GM21381 (cell line): ENCODE measurements around the gene ETV3.
"Not testable (repeated sequence)": the region's sequence is repeated elsewhere in the genome, so short reads cannot be mapped to it uniquely, and the experiment has no call there.

Source experiments
- ATAC-seq: cut with Tn5 transposase; IDR thresholded peaks from one replicate; pipeline ENCODE4 v1.9.1; 2021; ENCODE audit warnings: mild to moderate bottlenecking, moderate library complexity; ENCODE audit not compliant: unreplicated experiment

Gene ETV3

GRCh38 chr1:157113631-157114030 lies 24.6 kb downstream of the ETV3 start:
- no peak for ATAC-seq

- no peak for ATAC-seq
These were observed 25.1 kb downstream of the ETV3 start for GRCh38 chr1:157113106-157113505.

GRCh38 chr1:157112186-157112867 lies 25.9 kb downstream of the ETV3 start:
- no peak for ATAC-seq

- no peak for ATAC-seq
These were observed 26.6 kb downstream of the ETV3 start for GRCh38 chr1:157111396-157112165.

- ATAC-seq: no peak
These were observed 27.5 kb downstream of the ETV3 start for GRCh38 chr1:157110686-157111085.

GRCh38 chr1:157110003-157110402 lies 28.2 kb downstream of the ETV3 start:
- ATAC-seq: no peak

- no peak for ATAC-seq
These were observed 29.7 kb downstream of the ETV3 start for GRCh38 chr1:157108448-157108847.

- ATAC-seq: no peak
These were observed 30.5 kb downstream of the ETV3 start for GRCh38 chr1:157107702-157108101.

GRCh38 chr1:157106813-157107189 lies 31.4 kb downstream of the ETV3 start:
- ATAC-seq: no peak

GRCh38 chr1:157105988-157106812 lies 32.0 kb downstream of the ETV3 start:
- ATAC-seq: peak; percentile 86

- ATAC-seq: no peak
These were observed 32.8 kb downstream of the ETV3 start for GRCh38 chr1:157105298-157105987.

GRCh38 chr1:157104598-157105293 lies 33.4 kb downstream of the ETV3 start:
- ATAC-seq: no peak

GRCh38 chr1:157103268-157103667 lies 34.9 kb downstream of the ETV3 start:
- no peak for ATAC-seq

- no peak for ATAC-seq
These were observed 37.0 kb downstream of the ETV3 start for GRCh38 chr1:157101149-157101548.

- no peak for ATAC-seq
These were observed 38.6 kb downstream of the ETV3 start, which contains the start of gene ETV3L for GRCh38 chr1:157099633-157100009. TSS of gene ETV3L (minus strand) at chr1:157099808. CDS start at chr1:157099523, 285 bp downstream.

- ATAC-seq: not testable (repeated sequence)
These were observed 39.1 kb downstream of the ETV3 start for GRCh38 chr1:157098987-157099632.

GRCh38 chr1:157098519-157098918 lies 39.7 kb downstream of the ETV3 start:
- no peak for ATAC-seq

- ATAC-seq: no peak
These were observed 40.5 kb downstream of the ETV3 start for GRCh38 chr1:157097692-157098091.

GRCh38 chr1:157096881-157097280 lies 41.3 kb downstream of the ETV3 start:
- ATAC-seq: no peak

- ATAC-seq: no peak
These were observed 42.6 kb downstream of the ETV3 start for GRCh38 chr1:157095551-157095950.
